Activated naive CD4-positive, alpha-beta T cell treated with anti-CD3 and anti-CD28 coated beads, Interleukin-2, amount 50 U/mL, for 16 hours (primary cell): ENCODE measurements around the gene OR6J1.
"Not testable (repeated sequence)": the region's sequence is repeated elsewhere in the genome, so short reads cannot be mapped to it uniquely, and the experiment has no call there.

ENCODE experiments used
- DNase-seq: peaks from one replicate; pipeline ENCODE4 v3.0.0-alpha.2; 2020

Gene OR6J1

GRCh38 chr14:22650046-22650739 is 6.0 kb upstream of the OR6J1 start:
- no peak for DNase-seq

DNA sequence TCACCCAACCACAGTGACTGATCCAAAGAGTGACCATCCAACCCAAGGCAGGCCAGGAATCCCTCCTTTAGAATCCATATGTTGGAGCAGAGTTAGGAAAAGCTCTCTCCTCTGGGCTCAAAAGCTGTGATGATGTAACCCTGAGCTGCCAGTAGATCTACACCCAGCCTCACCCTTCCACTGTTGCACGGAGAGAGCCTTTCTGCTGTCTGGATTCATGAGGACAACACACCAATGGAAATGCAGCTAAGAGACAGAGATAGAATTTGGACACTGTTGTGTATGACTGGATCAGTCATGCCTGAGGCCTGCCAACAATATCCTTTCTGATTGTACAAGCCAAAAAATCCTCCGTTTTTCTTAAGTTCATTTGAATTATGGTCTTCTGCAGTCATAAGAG is 4.4 kb upstream of the OR6J1 start:
- DNase-seq, result no peak

DNA sequence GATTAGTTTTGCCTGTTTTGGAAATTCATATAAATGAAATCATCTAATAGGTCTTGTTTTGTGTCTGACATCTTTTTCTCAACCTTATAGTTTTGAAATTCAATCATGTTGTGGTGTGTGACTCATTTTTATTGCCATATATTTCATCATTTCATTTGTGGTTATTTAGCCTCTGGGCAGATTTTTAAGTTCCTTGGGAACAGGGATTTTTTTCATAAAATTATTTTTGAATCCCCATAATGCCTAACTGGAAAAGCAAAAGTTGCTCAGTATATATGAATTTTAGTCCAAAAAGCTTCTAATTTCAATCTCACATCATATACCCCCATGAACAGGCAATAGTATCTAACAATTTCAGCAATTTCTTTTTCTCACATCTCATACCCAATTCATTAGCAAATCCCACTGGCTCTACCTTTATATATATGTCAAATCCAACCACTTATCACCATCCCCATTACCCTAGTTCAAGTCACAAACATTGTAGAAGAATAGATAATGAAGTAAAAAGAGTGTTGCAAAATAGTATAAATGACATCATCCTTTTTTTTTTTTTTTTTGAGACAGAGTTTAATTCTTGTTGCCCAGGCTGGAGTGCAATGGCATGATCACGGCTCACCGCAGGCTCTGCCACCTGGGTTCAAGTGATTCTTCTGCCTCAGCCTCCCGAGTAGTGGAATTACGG is 2.6 kb upstream of the OR6J1 start:
- DNase-seq, result no peak

GRCh38 chr14:22641846-22642245 is 2.3 kb downstream of the OR6J1 start:
- no peak for DNase-seq

- no peak for DNase-seq
These were observed 4.0 kb downstream of the OR6J1 start for GRCh38 chr14:22640192-22640591.

DNA sequence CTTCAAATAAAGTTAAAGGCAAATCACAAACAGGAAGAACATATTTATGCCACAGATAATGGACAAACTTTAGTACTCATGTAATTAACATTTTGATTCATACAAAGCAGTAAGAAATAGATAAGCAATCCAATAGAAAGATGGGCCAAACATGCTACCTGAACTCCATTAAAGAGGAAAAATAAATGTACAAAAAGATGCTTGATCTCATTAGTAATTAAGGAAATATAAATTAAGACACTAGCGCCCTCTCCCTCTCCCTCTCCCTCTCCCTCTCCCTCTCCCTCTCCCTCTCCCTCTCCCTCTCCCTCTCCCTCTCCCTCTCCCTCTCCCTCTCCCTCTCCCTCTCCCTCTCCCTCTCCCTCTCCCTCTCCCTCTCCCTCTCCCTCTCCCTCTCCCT is 8.2 kb downstream of the OR6J1 start:
- DNase-seq, result not testable (repeated sequence)

DNA sequence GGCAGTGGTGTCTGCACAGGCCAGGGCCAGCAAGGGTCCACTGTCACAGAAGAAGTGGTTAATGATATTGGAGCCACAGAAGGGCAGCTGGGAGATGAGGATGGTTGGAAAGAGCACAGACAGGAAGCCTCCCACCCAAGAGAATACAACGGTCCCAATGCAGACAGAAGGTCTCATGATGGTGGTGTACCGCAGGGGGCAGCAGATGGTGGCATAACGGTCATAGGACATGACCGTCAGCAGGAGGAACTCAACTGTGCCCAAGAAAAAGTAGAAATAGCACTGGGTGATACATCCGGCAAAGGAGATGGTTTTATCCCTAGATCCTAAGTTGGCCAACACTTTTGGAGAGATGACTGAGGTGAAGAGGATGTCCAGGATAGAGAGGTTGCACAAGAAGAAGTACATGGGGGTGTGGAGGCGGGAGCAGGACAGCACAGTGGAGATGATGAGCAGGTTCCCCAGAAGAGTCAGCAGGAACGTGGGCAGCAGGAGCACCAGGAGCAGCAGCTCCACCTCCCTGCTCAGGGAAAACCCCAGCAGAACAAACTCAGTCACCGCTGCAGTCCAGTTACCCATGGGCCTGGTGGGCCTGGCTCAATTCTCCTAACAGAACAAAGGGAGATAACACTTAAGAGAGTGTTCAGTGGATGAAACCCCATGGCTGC is 9.8 kb downstream of the OR6J1 start:
- no peak for DNase-seq

DNA sequence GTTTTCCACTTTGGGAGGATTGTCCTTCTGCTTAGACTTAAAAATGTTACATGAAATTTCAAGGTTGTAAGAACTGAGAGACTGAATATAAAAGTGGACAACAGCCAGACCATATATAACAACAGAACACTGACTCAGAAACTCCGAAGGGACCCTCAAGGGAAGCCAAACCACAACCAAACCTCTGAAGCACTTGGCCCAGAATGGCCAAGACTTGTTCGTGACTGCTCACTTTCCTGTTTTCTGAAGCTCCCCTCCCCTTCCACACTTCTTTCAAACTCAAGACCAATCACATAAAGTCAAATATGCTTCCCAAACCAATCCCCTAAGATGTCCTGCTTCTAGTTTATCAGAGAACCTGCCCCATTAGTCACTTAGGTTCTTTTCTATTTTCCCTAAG is 13.7 kb downstream of the OR6J1 start:
- no peak for DNase-seq

DNA sequence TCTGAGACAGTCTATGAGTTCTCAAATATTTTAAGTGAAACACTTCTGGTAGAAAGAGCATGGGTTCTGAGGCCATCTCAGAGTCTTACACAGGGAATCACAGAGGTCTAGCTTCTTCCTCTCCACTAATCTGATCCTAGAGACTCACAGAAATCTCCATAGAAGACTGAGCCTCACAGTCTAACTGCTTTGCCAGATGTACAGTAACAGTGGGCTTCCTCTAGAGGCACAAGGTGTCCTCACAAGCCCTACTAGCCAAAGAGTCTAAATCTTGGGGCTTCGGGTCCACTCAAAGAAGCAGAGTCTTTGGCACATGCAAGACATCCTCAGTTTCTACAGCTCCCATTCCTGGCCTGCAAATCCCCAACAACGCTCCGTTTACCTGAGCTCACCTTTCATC is 14.1 kb downstream of the OR6J1 start:
- no peak for DNase-seq

DNA sequence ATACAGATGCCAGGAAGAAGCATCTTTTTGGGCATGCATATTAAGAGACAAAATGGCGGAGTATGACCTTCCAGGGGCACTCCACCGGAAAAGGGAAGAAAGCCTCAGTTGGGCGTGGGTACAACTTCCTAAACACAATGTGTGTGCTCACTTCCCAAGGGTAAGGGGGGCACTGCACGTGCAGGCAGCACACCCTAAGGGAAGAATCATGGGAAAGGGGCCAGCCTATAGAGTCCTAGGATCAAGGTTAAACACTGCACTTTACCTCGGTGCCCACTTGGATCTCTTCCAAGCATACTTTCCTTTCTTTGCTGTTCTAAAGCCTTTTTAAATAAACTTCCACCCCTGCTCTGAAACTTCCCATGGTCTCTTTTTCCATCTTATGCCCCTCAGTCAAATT is 14.8 kb downstream of the OR6J1 start:
- DNase-seq, result no peak

DNA sequence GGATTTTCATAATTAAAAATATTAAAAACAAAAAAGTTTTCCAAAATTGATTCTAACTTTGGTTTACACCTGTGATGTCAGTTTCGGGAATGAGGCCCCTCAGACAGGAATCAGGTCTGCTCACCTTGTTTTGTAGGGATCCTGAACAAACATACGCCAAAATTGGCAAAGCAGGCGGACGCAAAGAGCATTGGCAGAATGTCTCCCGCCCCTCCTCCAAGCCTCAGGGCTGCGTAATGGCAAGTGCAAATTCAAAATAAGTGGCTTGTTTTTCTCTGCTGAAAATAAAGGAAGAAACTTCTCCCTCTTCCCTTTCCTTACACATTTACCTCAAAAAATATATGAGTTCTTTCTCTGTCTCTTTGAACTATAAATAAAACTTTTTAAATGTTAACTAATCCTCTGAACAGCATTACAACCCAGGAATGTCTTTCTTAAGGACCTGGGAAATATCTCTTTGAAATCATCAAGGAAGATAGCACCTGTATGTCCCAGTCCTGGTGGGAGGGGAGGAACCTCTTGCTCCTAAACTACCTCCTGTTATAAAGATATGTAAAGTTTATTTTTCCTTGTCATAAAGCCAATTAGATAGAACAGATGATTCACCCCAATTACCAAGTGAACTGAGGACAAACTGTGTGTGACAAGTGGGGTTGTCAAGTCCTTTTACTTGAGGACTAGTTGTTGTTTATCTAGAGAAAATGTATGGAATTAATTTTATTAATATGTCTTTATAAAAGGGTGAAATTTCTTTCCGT is 16.5 kb downstream of the OR6J1 start:
- DNase-seq, result no peak

DNA sequence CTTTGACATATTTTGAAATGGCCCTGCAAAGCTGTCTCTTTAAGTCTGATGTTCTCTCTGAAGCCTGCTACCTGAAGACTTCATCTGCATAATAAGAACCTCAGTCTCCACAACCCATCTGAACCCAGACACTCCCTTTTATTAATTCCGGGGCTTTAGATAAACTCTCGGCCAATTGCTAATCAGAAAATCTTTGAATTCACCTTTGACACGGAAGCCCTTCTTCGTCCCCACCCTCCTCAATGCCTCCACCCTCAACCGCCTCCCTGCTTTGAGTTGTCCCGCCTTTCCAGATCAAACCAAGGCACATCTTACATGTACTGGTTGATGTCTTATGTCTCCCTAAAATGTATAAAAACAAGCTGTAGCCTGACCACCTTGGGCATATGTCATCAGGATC is 17.6 kb downstream of the OR6J1 start:
- no peak for DNase-seq

GRCh38 chr14:22623047-22623446 is 21.1 kb downstream of the OR6J1 start:
- DNase-seq, result no peak

DNA sequence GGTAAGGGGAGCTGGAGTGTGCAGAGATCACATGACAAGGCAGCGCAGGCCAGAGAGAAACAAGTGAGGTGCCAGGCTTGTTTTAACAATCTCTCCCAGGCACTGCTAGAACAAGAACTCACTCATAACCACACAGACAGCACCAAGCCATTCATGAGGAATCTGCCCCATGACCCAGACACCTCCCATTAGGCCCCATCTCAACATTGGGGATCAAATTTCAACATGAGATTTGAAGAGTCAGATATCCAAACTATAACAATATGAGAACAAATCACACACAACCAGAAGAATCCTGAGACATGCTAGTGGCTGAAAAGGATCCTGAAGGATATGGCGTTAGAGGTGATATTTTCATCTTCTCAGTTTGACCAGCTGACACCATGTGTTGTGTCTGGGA is 21.9 kb downstream of the OR6J1 start:
- no peak for DNase-seq

GRCh38 chr14:22615765-22616164 is 28.4 kb downstream of the OR6J1 start:
- not testable (repeated sequence) for DNase-seq

- DNase-seq, result no peak
These were observed 29.8 kb downstream of the OR6J1 start for GRCh38 chr14:22614240-22614799.

- no peak for DNase-seq
These were observed 30.4 kb downstream of the OR6J1 start for GRCh38 chr14:22613736-22614239.

DNA sequence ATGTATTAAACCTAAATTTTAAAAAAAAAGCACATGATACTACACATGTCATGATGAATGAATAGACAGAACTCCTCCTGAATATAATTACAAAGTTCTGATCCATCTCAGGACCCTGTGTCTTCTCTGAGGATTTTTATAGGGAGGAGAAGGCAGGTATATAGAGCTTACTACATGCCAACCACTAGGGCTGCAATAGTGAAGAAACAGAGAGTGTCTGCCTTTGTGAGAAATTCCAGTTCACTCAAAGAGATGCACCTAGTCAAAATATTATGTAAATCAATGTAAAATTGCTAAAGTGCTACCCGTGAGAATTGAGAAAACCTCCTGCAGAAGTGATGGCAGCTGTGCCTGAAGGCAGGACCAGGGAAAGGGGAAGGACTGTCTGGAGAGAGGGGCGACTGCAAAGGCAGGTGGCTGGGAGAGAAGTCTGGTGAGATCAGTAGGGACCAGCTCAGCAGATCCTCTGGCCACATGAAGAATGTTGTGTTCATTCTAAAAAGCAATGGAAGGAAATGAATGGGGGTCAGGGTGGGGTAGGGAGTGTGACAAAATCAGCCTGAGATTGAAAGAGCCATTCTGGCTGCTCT is 31.0 kb downstream of the OR6J1 start:
- DNase-seq, result no peak

DNA sequence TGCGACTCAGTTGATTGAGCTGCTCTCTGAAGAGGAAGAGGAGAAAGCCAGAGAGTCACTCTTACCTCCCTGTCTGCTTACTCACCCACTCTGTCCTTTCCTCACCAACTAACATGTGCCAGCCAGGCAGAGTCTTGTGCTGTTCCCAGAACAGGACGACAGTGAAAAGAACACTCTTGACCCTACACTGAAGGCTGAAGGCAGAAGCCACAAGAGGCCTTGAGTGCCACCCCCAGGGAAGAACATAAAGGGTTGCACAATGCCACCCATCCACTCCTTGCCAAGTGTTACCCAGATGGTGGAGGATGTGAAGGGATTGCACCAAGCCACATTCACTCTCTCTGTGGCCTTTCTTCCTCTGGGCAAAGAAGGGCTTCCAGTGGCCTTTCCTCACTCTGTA is 33.2 kb downstream of the OR6J1 start:
- DNase-seq, result no peak

- no peak for DNase-seq
These were observed 36.9 kb downstream of the OR6J1 start for GRCh38 chr14:22607291-22607690.

GRCh38 chr14:22606380-22606779 is 37.8 kb downstream of the OR6J1 start:
- DNase-seq, result no peak

- no peak for DNase-seq
These were observed 41.3 kb downstream of the OR6J1 start for GRCh38 chr14:22602862-22603261.

- DNase-seq, result no peak
These were observed 42.2 kb downstream of the OR6J1 start for GRCh38 chr14:22601996-22602395.
